HPDE6-E6E7 (cell line): ENCODE data around the gene SOCS4.

Experiments
- DNase-seq: peaks from one replicate; pipeline ENCODE4 v3.0.0; 2011; ENCODE audit warnings: missing footprints; ENCODE audit errors: extremely low spot score

Gene SOCS4

GRCh38 chr14:55088356-55088755 is 61.3 kb downstream of the SOCS4 start:
- DNase-seq = no peak

GRCh38 chr14:55092341-55092740 is 65.3 kb downstream of the SOCS4 start:
- no peak for DNase-seq

- no peak for DNase-seq
Measured at GRCh38 chr14:55094292-55095157, 67.5 kb downstream of the SOCS4 start.

- no peak for DNase-seq
Measured at GRCh38 chr14:55097881-55098560, 71.0 kb downstream of the SOCS4 start.

GRCh38 chr14:55098561-55098898 is 71.5 kb downstream of the SOCS4 start:
- no peak for DNase-seq
